Fibroblast of lung (primary cell): ENCODE data around the gene PCGF5.

Experiments
- EZH2 ChIP-seq: IDR thresholded peaks from 2 replicates; pipeline ENCODE4 v1.5.1; 2012; ENCODE audit warnings: low read length, control low read depth, mild to moderate bottlenecking; ENCODE audit errors: missing control alignments
- TF ChIP-seq, protein P1 (sequence below), 2 donors: IDR thresholded peaks in 1 of 2; conservative IDR thresholded peaks in 1 of 2; 1 replicate in 1 of 2; 2 replicates in 1 of 2; pipeline ENCODE4 v1.5.1; 2011 to 2012; ENCODE audit warnings: low read length in 2 of 2, control low read depth in 1 of 2, inconsistent platforms in 1 of 2, low read depth in 1 of 2, mild to moderate bottlenecking in 1 of 2

DNA sequence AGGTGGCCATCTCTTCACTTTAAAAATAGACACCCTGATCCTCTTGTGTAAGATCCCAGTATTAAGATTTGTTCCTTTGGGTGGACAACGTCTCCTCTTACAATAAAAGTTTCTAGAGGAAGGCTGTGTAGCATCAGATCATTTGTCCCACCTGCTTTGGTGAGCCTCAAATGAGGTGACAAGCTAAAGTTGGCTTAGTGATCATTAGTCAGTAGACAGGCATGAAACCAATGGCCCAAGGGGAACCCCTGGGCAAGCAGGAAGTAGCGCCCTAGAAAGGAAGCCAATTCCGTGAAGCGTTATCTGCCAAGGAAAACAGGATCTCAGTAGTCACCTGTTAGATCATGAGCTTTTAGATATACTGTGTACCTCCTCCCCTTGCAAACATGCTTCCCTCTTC, 66.8 kb downstream of the PCGF5 start:
- TF ChIP-seq EZH2 = no peak
- TF ChIP-seq, protein P1, sequence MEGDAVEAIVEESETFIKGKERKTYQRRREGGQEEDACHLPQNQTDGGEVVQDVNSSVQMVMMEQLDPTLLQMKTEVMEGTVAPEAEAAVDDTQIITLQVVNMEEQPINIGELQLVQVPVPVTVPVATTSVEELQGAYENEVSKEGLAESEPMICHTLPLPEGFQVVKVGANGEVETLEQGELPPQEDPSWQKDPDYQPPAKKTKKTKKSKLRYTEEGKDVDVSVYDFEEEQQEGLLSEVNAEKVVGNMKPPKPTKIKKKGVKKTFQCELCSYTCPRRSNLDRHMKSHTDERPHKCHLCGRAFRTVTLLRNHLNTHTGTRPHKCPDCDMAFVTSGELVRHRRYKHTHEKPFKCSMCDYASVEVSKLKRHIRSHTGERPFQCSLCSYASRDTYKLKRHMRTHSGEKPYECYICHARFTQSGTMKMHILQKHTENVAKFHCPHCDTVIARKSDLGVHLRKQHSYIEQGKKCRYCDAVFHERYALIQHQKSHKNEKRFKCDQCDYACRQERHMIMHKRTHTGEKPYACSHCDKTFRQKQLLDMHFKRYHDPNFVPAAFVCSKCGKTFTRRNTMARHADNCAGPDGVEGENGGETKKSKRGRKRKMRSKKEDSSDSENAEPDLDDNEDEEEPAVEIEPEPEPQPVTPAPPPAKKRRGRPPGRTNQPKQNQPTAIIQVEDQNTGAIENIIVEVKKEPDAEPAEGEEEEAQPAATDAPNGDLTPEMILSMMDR (conservative IDR thresholded peaks at IDR 0.05 in 1 of 2, IDR thresholded peaks at IDR 0.05 in 1 of 2; ENCODE audit: low read depth in 1 of 2, low read length in 2 of 2) = no peak
